HepG2 (cell line): ENCODE results near the gene BCL2L11. TPM values are rescaled to one million over a fixed set of nuclear protein-coding genes. Genes with fewer than 3 reads are reported as not detected.

Source experiments
- ATAC-seq: fragments of 200-7000 bp; cut with Tn5 transposase; 3 replicates; pipeline ENCODE4 v1.9.1; 2020; ENCODE audit warnings: mild to moderate bottlenecking, moderate library complexity
- BruUV-seq: library from RNA; stranded (reverse); fragments of 400-500 nt; replicated peaks from 2 replicates; lab custom pipeline; 2021; lab: Mats Ljungman, UMichigan
- CTCF ChIA-PET: fragments of 300-600 bp; formaldehyde crosslinking; extraction: SDS; loops from one replicate; lab custom pipeline; 2021; ENCODE audit warnings: low total read pairs, inconsistent platforms, low intra/inter-chr PET ratio; lab: Yijun Ruan, JAX
- POLR2A ChIA-PET: fragments of 350-600 bp; sonication (Branson Sonifier 250); formaldehyde crosslinking; loops from one replicate; lab custom pipeline; 2020; ENCODE audit warnings: antibody characterized with exemption, inconsistent platforms; lab: Yijun Ruan, JAX
- DNase-seq: peaks from one replicate; pipeline ENCODE4 v3.0.0-alpha.2; 2015; ENCODE audit warnings: low spot score
- FAIRE-seq: peaks from 3 replicates; lab custom pipeline; 2011; peaks lifted over from hg19 to GRCh38; lab: Jason Lieb, UNC
- H2AFZ ChIP-seq: one replicate; pipeline ENCODE4 v1.6.1; 2011; ENCODE audit warnings: low read length, inconsistent platforms
- H3K27ac ChIP-seq: fragments of 300-600 bp; 3 replicates; pipeline ENCODE4 v1.8.0; 2011; ENCODE audit warnings: mixed run types, mild to moderate bottlenecking, mixed read lengths, low read length, inconsistent platforms; ENCODE audit not compliant: insufficient read depth; ENCODE audit errors: extremely low read length
- H3K27me3 ChIP-seq, 2 experiments: fragments of 200-600 bp in 1 of 2; 2 replicates in 1 of 2; 3 replicates in 1 of 2; pipeline versions ENCODE4 v1.6.0 to v1.8.0; 2011; ENCODE audit warnings: low read length in 2 of 2, mild to moderate bottlenecking in 2 of 2, moderate library complexity in 2 of 2, inconsistent platforms in 1 of 2; ENCODE audit not compliant: insufficient read depth in 2 of 2, control insufficient read depth in 1 of 2
- H3K36me3 ChIP-seq, 2 experiments: fragments of 200-600 bp in 1 of 2; replicated peaks in 1 of 2; 2 replicates in 1 of 2; 3 replicates in 1 of 2; pipeline versions ENCODE4 v1.5.1 to v1.8.0; 2011; ENCODE audit warnings: low read length in 2 of 2, inconsistent platforms in 1 of 2; ENCODE audit not compliant: insufficient read depth in 2 of 2, control insufficient read depth in 1 of 2
- H3K4me1 ChIP-seq: 2 replicates; pipeline ENCODE4 v1.5.1; 2012; ENCODE audit warnings: low read length, inconsistent platforms; ENCODE audit not compliant: insufficient read depth
- H3K4me2 ChIP-seq: 2 replicates; pipeline ENCODE4 v1.6.0; 2011; ENCODE audit warnings: low read depth, low read length, inconsistent platforms
- H3K4me3 ChIP-seq, 3 experiments: fragments of 200-600 bp in 1 of 3; sonication (generic), shearing (Covaris generic) in 1 of 3; replicated peaks in 1 of 3; 2 replicates each; pipeline ENCODE4 v1.5.1; 2011 to 2016; ENCODE audit warnings: low read length in 3 of 3, inconsistent platforms in 2 of 3, low read depth in 2 of 3, mild to moderate bottlenecking in 2 of 3, control low read depth in 1 of 3, mixed read lengths in 1 of 3; ENCODE audit not compliant: insufficient read depth in 1 of 3
- H3K79me2 ChIP-seq: one replicate; pipeline ENCODE4 v1.6.1; 2011; ENCODE audit warnings: low read length, inconsistent platforms; ENCODE audit not compliant: insufficient read depth
- H3K9ac ChIP-seq: 2 replicates; pipeline ENCODE4 v1.6.0; 2011; ENCODE audit warnings: mild to moderate bottlenecking, low read depth, low read length, inconsistent platforms; ENCODE audit not compliant: insufficient read depth
- H3K9me3 ChIP-seq: 2 replicates; pipeline ENCODE4 v1.5.1; 2012; ENCODE audit warnings: mild to moderate bottlenecking, low read length
- H4K20me1 ChIP-seq: 2 replicates; pipeline ENCODE4 v1.6.0; 2011; ENCODE audit warnings: inconsistent platforms, mild to moderate bottlenecking, low read length, moderate library complexity; ENCODE audit not compliant: insufficient read depth
- FUBP1 ChIP-seq: sonication (generic); formaldehyde crosslinking; IDR thresholded peaks from 2 replicates; pipeline ENCODE4 v1.5.1; 2020; ENCODE audit warnings: missing genetic modification reagents, mild to moderate bottlenecking, borderline replicate concordance
- GLMP ChIP-seq: sonication (generic); formaldehyde crosslinking; IDR thresholded peaks from 2 replicates; pipeline ENCODE4 v1.9.0; 2021; ENCODE audit warnings: missing genetic modification reagents, mild to moderate bottlenecking, borderline replicate concordance
- HIVEP1 ChIP-seq: sonication (generic); formaldehyde crosslinking; IDR thresholded peaks from 2 replicates; pipeline ENCODE4 v1.4.0; 2020; ENCODE audit warnings: mild to moderate bottlenecking, missing genetic modification reagents
- JARID2 ChIP-seq: sonication (generic); formaldehyde crosslinking; IDR thresholded peaks from 2 replicates; pipeline ENCODE4 v1.8.1; 2023; ENCODE audit warnings: missing genetic modification reagents, inconsistent platforms; ENCODE audit not compliant: insufficient replicate concordance
- JUND ChIP-seq: sonication (generic); formaldehyde crosslinking; IDR thresholded peaks from 2 replicates; pipeline ENCODE4 v1.8.0; 2022; ENCODE audit warnings: mild to moderate bottlenecking, missing genetic modification reagents
- KDM5B ChIP-seq: sonication (generic); formaldehyde crosslinking; IDR thresholded peaks from 2 replicates; pipeline ENCODE4 v1.4.0; 2020; ENCODE audit warnings: missing genetic modification reagents, mild to moderate bottlenecking, borderline replicate concordance
- LBX2 ChIP-seq: sonication (generic); formaldehyde crosslinking; IDR thresholded peaks from 2 replicates; pipeline ENCODE4 v1.5.0; 2020; ENCODE audit warnings: missing genetic modification reagents, mild to moderate bottlenecking, borderline replicate concordance
- LCORL ChIP-seq, 2 experiments: fragments of 450-650 bp in 1 of 2; sonication (generic) in 1 of 2; formaldehyde crosslinking in 1 of 2; IDR thresholded peaks; 2 replicates each; pipeline versions ENCODE4 v1.5.0 to v1.6.1; 2017 to 2020; ENCODE audit warnings: antibody characterized with exemption in 1 of 2, missing genetic modification reagents in 1 of 2
- LRRFIP1 ChIP-seq: sonication (generic); formaldehyde crosslinking; conservative IDR thresholded peaks from 2 replicates; pipeline ENCODE4 v1.4.0; 2020; ENCODE audit warnings: missing genetic modification reagents
- MAFF ChIP-seq: IDR thresholded peaks from 2 replicates; pipeline ENCODE4 v1.6.1; 2011; ENCODE audit warnings: low read depth, low read length, improper control_type of control experiment
- NAIF1 ChIP-seq: sonication (generic); formaldehyde crosslinking; IDR thresholded peaks from 2 replicates; pipeline ENCODE4 v1.5.0; 2020; ENCODE audit warnings: mild to moderate bottlenecking, missing genetic modification reagents, borderline replicate concordance
- NFE2L2 ChIP-seq: fragments of 150-350 bp; IDR thresholded peaks from 2 replicates; pipeline ENCODE4 v1.6.1; 2014; ENCODE audit warnings: low read length
- NR2F6 ChIP-seq, 2 experiments: IDR thresholded peaks; 2 replicates each; pipeline ENCODE4 v1.6.1; 2016; ENCODE audit warnings: antibody characterized with exemption in 1 of 2, mild to moderate bottlenecking in 1 of 2
- PREB ChIP-seq: sonication (generic); formaldehyde crosslinking; IDR thresholded peaks from 2 replicates; pipeline ENCODE4 v1.4.0; 2020; ENCODE audit warnings: missing genetic modification reagents
- RBM22 ChIP-seq: fragments of 200-400 bp; formaldehyde crosslinking; optimal IDR thresholded peaks from 2 replicates; pipeline ENCODE3; 2017; ENCODE audit warnings: mild to moderate bottlenecking, low read length, moderate library complexity
- ZFP1 ChIP-seq: IDR thresholded peaks from 2 replicates; pipeline ENCODE4 v1.6.1; 2016
- ZNF7 ChIP-seq: IDR thresholded peaks from 2 replicates; pipeline ENCODE4 v1.6.1; 2016; ENCODE audit warnings: missing biosample characterization, missing genetic modification reagents
- WGBS: methylation state at CpG from one replicate; pipeline ENCODE4 v1.1.6; 2017; ENCODE audit warnings: low lambda C conversion rate; 5-methylcytosine and 5-hydroxymethylcytosine counted together
- in situ Hi-C: cut with HindIII; loops from 2 replicates; pipeline ENCODE4 v1.10.0; 2017; ENCODE audit warnings: low pct_unique_long_range_greater_than_20kb; ENCODE audit not compliant: extremely low pct_ligation_motif_present
- intact Hi-C: fragments of 100-400 bp; cut with micrococcal nuclease; formaldehyde crosslinking; loops from one replicate; pipeline ENCODE4 v1.10.0; 2022; ENCODE audit not compliant: unreplicated experiment
- polyA plus RNA-seq, 8 experiments: library from polyadenylated mRNA; depleted of rRNA in 3 of 8; stranded (reverse) in 7 of 8; unstranded in 1 of 8; fragments of >200 nt; fragmentation: Illumina TruSeq in 4 of 8; extraction: Trizol in 4 of 8; gene quantifications; 2 replicates each; pipeline versions ENCODE4 v1.2.1 to v1.2.3, GENCODE V29; 2011 to 2016; ENCODE audit warnings: low read depth in 4 of 8, missing spikeins in 1 of 8, mixed read lengths in 1 of 8; ENCODE audit not compliant: insufficient read depth in 1 of 8
- total RNA-seq, 5 experiments: library from RNA; depleted of rRNA; stranded (reverse); fragments of >200 nt; fragmentation: Illumina TruSeq; extraction: Trizol; gene quantifications; 2 replicates each; pipeline ENCODE4 v1.2.3, GENCODE V29; 2016; ENCODE audit warnings: low read depth in 1 of 5

BCL2L11 gene
- total and polyA plus RNA-seq, 2 of the 13 experiments (the other 11 are each of a cell fraction or from before 2014, with no cell fraction given), result 6.1 to 9.7 TPM

GRCh38 chr2:111168528-111169239 lies 48.0 kb downstream of the BCL2L11 start:
- H3K9ac ChIP-seq, result no peak overlapping the region
- CTCF ChIA-PET, result no interaction called here
- ATAC-seq, result no peak
- TF ChIP-seq HIVEP1 (no peak), ZFP1 (no peak), LBX2 (CRISPR knock-in tag) (no peak), JUND (CRISPR knock-in tag) (no peak), PREB (CRISPR knock-in tag) (no peak), NR2F6 (IDR thresholded peaks at IDR 0.05) (no peak), NR2F6 (CRISPR knock-in tag; IDR thresholded peaks at IDR 0.05) (no peak), GLMP (CRISPR knock-in tag) (no peak), LCORL (IDR thresholded peaks at IDR 0.05) (no peak), LCORL (CRISPR knock-in tag; IDR thresholded peaks at IDR 0.05) (no peak), JARID2 (no peak), ZNF7 (CRISPR knock-in tag) (no peak), RBM22 (peak; percentile 84), MAFF (0 out of 2 replicates have a peak, but pooled peaks have one; percentile 26), NAIF1 (no peak), KDM5B (CRISPR knock-in tag) (no peak), FUBP1 (CRISPR knock-in tag) (no peak), NFE2L2 (peak; percentile 70; the same call in 1 of the 2 replicates), LRRFIP1 (CRISPR knock-in tag) (no peak)

More at GRCh38 chr2:111168528-111169239, 48.0 kb downstream of the BCL2L11 start:
- no peak overlapping the region for H3K4me2 ChIP-seq
- H4K20me1 ChIP-seq, result no peaks in the 10 kb centered on the region
- no peak for DNase-seq
- 72% methylated on average over 9 of the region's 9 CpGs for WGBS
- POLR2A ChIA-PET, result interaction anchor here (1.2 to 2.2 kb wide), 4 partner anchors 10 to 48 kb away, joined by 4 to 10 read pairs (median 6); partner anchors contain the start of gene BCL2L11
- in situ Hi-C loops (no loop called here), intact Hi-C loops (no loop called here)
- H3K36me3 ChIP-seq, result peaks cover 10 to 32% of the 10 kb centered on the region in 2 experiments
- no TSS peak for BruUV-seq
- H3K9me3 ChIP-seq, result no peaks in the 10 kb centered on the region
- no peaks in the 10 kb centered on the region for H3K27me3 ChIP-seq
- no peaks in the 10 kb centered on the region for H3K4me1 ChIP-seq
- no peak overlapping the region for H3K4me3 ChIP-seq
- FAIRE-seq, result no peak
- H3K79me2 ChIP-seq, result no peaks in the 10 kb centered on the region
- H3K27ac ChIP-seq, result no peak overlapping the region
- H2AFZ ChIP-seq, result no peak overlapping the region
